Endothelial cell of umbilical vein (primary cell): ENCODE measurements around the gene ZP2. TPM values are rescaled to one million over a fixed set of nuclear protein-coding genes. Genes with fewer than 3 reads are reported as not detected.

Source experiments
- BruUV-seq: library from RNA; stranded (reverse); fragments of 400-500 nt; replicated peaks from 2 replicates; lab custom pipeline; 2021; lab: Mats Ljungman, UMichigan
- CTCF ChIA-PET: fragments of 300-600, 350-600 bp; sonication (Branson Sonifier 250); formaldehyde crosslinking; loops from one replicate; lab custom pipeline; 2021; ENCODE audit warnings: antibody characterized with exemption, inconsistent platforms; lab: Charles Lee
- POLR2A ChIA-PET: fragments of 300-600, 350-600 bp; sonication (Branson Sonifier 250); formaldehyde crosslinking; loops from one replicate; lab custom pipeline; 2021; ENCODE audit warnings: antibody characterized with exemption, inconsistent platforms; lab: Charles Lee
- DNase-seq: peaks from one replicate; pipeline ENCODE4 v3.0.0-alpha.2; 2011; ENCODE audit warnings: low read depth, low spot score
- FAIRE-seq: peaks from 2 replicates; lab custom pipeline; 2011; peaks lifted over from hg19 to GRCh38; lab: Jason Lieb, UNC
- H2AFZ ChIP-seq: 2 replicates; pipeline ENCODE4 v1.6.0; 2012; ENCODE audit warnings: low read depth, low read length, control low read depth, inconsistent platforms
- H3K27ac ChIP-seq: 2 replicates; pipeline ENCODE4 v1.5.1; 2011; ENCODE audit warnings: low read depth, mild to moderate bottlenecking, control low read depth, low read length, moderate library complexity; ENCODE audit not compliant: insufficient read depth
- H3K27me3 ChIP-seq, 2 experiments: 2 replicates each; pipeline versions ENCODE4 v1.6.0 to v1.6.1; 2011; ENCODE audit warnings: low read length in 2 of 2, mixed read lengths in 1 of 2; ENCODE audit not compliant: control insufficient read depth in 2 of 2, insufficient read depth in 2 of 2
- H3K36me3 ChIP-seq, 2 experiments: 2 replicates in 1 of 2; 3 replicates in 1 of 2; pipeline ENCODE4 v1.5.1; 2011; ENCODE audit warnings: low read length in 2 of 2, mild to moderate bottlenecking in 1 of 2, moderate library complexity in 1 of 2; ENCODE audit not compliant: control insufficient read depth in 2 of 2, insufficient read depth in 2 of 2; ENCODE audit errors: extremely low read depth in 1 of 2
- H3K4me1 ChIP-seq: 3 replicates; pipeline ENCODE4 v1.5.1; 2011; ENCODE audit warnings: mild to moderate bottlenecking, low read length; ENCODE audit not compliant: control insufficient read depth, insufficient read depth; ENCODE audit errors: extremely low read depth
- H3K4me2 ChIP-seq: 2 replicates; pipeline ENCODE4 v1.6.1; 2011; ENCODE audit warnings: low read length, control low read depth, mixed read lengths; ENCODE audit not compliant: insufficient read depth
- H3K4me3 ChIP-seq, 3 experiments: fragments of 200-600 bp in 1 of 3; sonication (generic), shearing (Covaris generic) in 1 of 3; replicated peaks in 1 of 3; 2 replicates each; pipeline ENCODE4 v1.5.1; 2011 to 2016; ENCODE audit warnings: control low read depth in 3 of 3, low read length in 3 of 3, mild to moderate bottlenecking in 2 of 3, inconsistent platforms in 1 of 3, low read depth in 1 of 3, moderate library complexity in 1 of 3; ENCODE audit not compliant: insufficient read depth in 1 of 3
- H3K79me2 ChIP-seq: 2 replicates; pipeline ENCODE4 v1.6.0; 2012; ENCODE audit warnings: low read length, inconsistent platforms; ENCODE audit not compliant: control insufficient read depth, insufficient read depth
- H3K9ac ChIP-seq: replicated peaks from 2 replicates; pipeline ENCODE3; 2011; ENCODE audit warnings: low read length, control low read depth; ENCODE audit not compliant: insufficient read depth; ENCODE audit errors: extremely low read depth
- H3K9me1 ChIP-seq: replicated peaks from 3 replicates; pipeline ENCODE4 v1.6.0; 2011; ENCODE audit warnings: mild to moderate bottlenecking, low read length; ENCODE audit not compliant: control insufficient read depth, insufficient read depth; ENCODE audit errors: extremely low read depth
- H3K9me3 ChIP-seq: replicated peaks from 2 replicates; pipeline ENCODE4 v1.5.1; 2012; ENCODE audit warnings: low read length, inconsistent platforms; ENCODE audit not compliant: control insufficient read depth, insufficient read depth
- H4K20me1 ChIP-seq: replicated peaks from 2 replicates; pipeline ENCODE3; 2011; ENCODE audit warnings: mild to moderate bottlenecking, low read length; ENCODE audit not compliant: control insufficient read depth, insufficient read depth; ENCODE audit errors: extremely low read depth
- EZH2 ChIP-seq: IDR thresholded peaks from 2 replicates; pipeline ENCODE4 v1.6.1; 2012; ENCODE audit warnings: borderline replicate concordance, low read depth, mild to moderate bottlenecking, moderate library complexity, low read length, inconsistent platforms; ENCODE audit not compliant: severe bottlenecking
- FOS ChIP-seq: IDR thresholded peaks from 2 replicates; pipeline ENCODE4 v1.6.1; 2011; ENCODE audit warnings: mild to moderate bottlenecking, low read length, moderate library complexity, borderline replicate concordance; ENCODE audit not compliant: insufficient read depth
- GATA2 ChIP-seq: IDR thresholded peaks from 2 replicates; pipeline ENCODE4 v1.7.0; 2011; ENCODE audit warnings: low read depth, mild to moderate bottlenecking, moderate library complexity, mixed read lengths, low read length; ENCODE audit not compliant: insufficient read length, insufficient read depth
- JUN ChIP-seq: IDR thresholded peaks from 2 replicates; pipeline ENCODE4 v1.6.1; 2011; ENCODE audit warnings: borderline replicate concordance, low read depth; ENCODE audit not compliant: insufficient read length, insufficient read depth
- MYC ChIP-seq: IDR thresholded peaks from one replicate; pipeline ENCODE4 v1.6.1; 2011; ENCODE audit warnings: mild to moderate bottlenecking, low read depth, low read length
- POLR2A ChIP-seq: IDR thresholded peaks from 2 replicates; pipeline ENCODE4 v1.6.1; 2012; ENCODE audit warnings: low read depth, mild to moderate bottlenecking, control low read depth, low read length
- POLR2AphosphoS5 ChIP-seq: IDR thresholded peaks from 2 replicates; pipeline ENCODE4 v1.6.1; 2012; ENCODE audit warnings: low read depth, mild to moderate bottlenecking, control low read depth, low read length, moderate library complexity; ENCODE audit not compliant: insufficient read depth
- dilution Hi-C: fragments of 300-500 bp; cut with MboI; formaldehyde crosslinking; loops from one replicate; pipeline ENCODE4 v1.15.0; 2019; ENCODE audit warnings: low sequenced_read_pairs; ENCODE audit not compliant: extremely low pct_ligation_motif_present
- intact Hi-C: fragments of 100-400 bp; cut with micrococcal nuclease; formaldehyde crosslinking; loops from one replicate; pipeline ENCODE4 v1.10.0; 2022
- polyA plus RNA-seq, 4 experiments: library from polyadenylated mRNA; depleted of rRNA in 3 of 4; stranded (reverse) in 3 of 4; unstranded in 1 of 4; fragments of >200 nt; gene quantifications; 2 replicates each; pipeline versions ENCODE4 v1.2.1 to v1.2.3, GENCODE V29; 2011 to 2012; ENCODE audit warnings: missing spikeins in 1 of 4
- total RNA-seq: library from RNA; stranded (reverse); gene quantifications from 2 replicates; pipeline ENCODE4 v1.2.3, GENCODE V29; 2021
- TF ChIP-seq, protein P1 (sequence below), 2 donors: IDR thresholded peaks; 1 replicate in 1 of 2; 2 replicates in 1 of 2; pipeline ENCODE4 v1.5.1; 2011; ENCODE audit warnings: low read length in 2 of 2, mild to moderate bottlenecking in 2 of 2, moderate library complexity in 2 of 2, control low read depth in 1 of 2, inconsistent platforms in 1 of 2, low read depth in 1 of 2; ENCODE audit not compliant: insufficient read depth in 1 of 2; ENCODE audit errors: extremely low read depth in 1 of 2
- TF ChIP-seq, protein P2 (sequence below): IDR thresholded peaks from 2 replicates; pipeline ENCODE4 v1.6.1; 2011; ENCODE audit not compliant: insufficient read depth, insufficient read length

Gene ZP2
- total and polyA plus RNA-seq, 2 donors (not counting 3 experiments of a cell fraction or from before 2014, with no cell fraction given), result not detected

DNA sequence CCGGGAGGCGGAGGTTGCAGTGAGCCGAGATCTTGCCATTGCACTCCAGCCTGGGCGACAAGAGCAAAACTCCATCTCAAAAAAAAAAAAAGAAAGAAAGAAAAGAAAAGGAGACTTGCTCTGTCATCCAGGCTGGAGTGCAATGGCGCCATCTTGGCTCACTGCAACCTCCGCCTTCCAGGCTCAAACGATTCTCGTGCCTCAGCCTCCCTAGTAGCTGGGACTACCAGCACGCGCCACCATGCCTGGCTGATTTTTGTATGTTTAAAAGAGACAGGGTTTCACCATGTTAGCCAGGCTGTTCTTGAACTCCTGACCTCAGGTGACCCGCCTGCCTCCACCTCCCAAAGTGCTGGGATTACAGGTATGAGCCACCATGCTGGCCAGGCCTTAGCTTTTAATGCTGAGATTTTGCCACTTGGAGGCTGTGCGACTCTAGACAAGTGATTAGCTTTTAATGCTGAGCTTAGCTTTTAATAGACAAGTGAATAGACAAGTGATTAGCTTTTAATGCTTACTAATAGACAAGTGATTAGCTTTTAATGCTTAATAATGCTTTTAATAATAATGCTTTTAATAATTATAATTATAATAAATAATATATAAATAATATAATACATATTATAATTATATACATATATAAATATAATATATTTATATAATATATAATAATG, 43.3 kb downstream of the ZP2 start:
- intact Hi-C loops (no loop called here), dilution Hi-C loops (no loop called here)
- Histone ChIP-seq H3K9me3 (no peaks in the 10 kb centered on the region), H3K4me1 (no peaks in the 10 kb centered on the region), H3K4me2 (no peak overlapping the region), H3K79me2 (no peaks in the 10 kb centered on the region), H4K20me1 (no peaks in the 10 kb centered on the region), H2AFZ (no peak overlapping the region), H3K4me3 (no peak overlapping the region), H3K27me3 (no peaks in the 10 kb centered on the region), H3K9ac (no peak overlapping the region), H3K27ac (no peak overlapping the region), H3K9me1 (no peaks in the 10 kb centered on the region), H3K36me3 (peaks cover 6 to 16% of the 10 kb centered on the region in 2 experiments)
- no TSS peak for BruUV-seq
- FAIRE-seq (no peak), DNase-seq (no peak)
- TF ChIP-seq, protein P1, sequence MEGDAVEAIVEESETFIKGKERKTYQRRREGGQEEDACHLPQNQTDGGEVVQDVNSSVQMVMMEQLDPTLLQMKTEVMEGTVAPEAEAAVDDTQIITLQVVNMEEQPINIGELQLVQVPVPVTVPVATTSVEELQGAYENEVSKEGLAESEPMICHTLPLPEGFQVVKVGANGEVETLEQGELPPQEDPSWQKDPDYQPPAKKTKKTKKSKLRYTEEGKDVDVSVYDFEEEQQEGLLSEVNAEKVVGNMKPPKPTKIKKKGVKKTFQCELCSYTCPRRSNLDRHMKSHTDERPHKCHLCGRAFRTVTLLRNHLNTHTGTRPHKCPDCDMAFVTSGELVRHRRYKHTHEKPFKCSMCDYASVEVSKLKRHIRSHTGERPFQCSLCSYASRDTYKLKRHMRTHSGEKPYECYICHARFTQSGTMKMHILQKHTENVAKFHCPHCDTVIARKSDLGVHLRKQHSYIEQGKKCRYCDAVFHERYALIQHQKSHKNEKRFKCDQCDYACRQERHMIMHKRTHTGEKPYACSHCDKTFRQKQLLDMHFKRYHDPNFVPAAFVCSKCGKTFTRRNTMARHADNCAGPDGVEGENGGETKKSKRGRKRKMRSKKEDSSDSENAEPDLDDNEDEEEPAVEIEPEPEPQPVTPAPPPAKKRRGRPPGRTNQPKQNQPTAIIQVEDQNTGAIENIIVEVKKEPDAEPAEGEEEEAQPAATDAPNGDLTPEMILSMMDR (IDR thresholded peaks at IDR 0.05; ENCODE audit: extremely low read depth in 1 of 2, insufficient read depth in 1 of 2, low read depth in 1 of 2, low read length in 2 of 2), result no peak
- TF ChIP-seq EZH2, result no peak
- no peak for TF ChIP-seq GATA2
- TF ChIP-seq, protein P2, sequence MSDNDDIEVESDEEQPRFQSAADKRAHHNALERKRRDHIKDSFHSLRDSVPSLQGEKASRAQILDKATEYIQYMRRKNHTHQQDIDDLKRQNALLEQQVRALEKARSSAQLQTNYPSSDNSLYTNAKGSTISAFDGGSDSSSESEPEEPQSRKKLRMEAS, result no peak
- no peak for TF ChIP-seq POLR2A
- no peak for TF ChIP-seq POLR2AphosphoS5
- no peak for TF ChIP-seq MYC
- no peak for TF ChIP-seq FOS
- TF ChIP-seq JUN, result no peak
- POLR2A ChIA-PET, result interaction anchor here (0.6 to 0.7 kb wide), 2 partner anchors 19 to 1491 kb away, joined by 3 to 4 read pairs; no protein-coding TSS in a partner anchor
- CTCF ChIA-PET, result interaction anchor here (1.4 to 2.1 kb wide), 2 partner anchors 9 to 11 kb away, joined by 4 to 8 read pairs; partner anchors contain the start of gene LDAF1
